GM18511 (cell line): ENCODE measurements around the gene BIK.

Experiments used
- ATAC-seq: cut with Tn5 transposase; IDR thresholded peaks from one replicate; pipeline ENCODE4 v1.9.1; 2021; ENCODE audit warnings: mild to moderate bottlenecking, moderate library complexity; ENCODE audit not compliant: unreplicated experiment

The BIK gene

DNA sequence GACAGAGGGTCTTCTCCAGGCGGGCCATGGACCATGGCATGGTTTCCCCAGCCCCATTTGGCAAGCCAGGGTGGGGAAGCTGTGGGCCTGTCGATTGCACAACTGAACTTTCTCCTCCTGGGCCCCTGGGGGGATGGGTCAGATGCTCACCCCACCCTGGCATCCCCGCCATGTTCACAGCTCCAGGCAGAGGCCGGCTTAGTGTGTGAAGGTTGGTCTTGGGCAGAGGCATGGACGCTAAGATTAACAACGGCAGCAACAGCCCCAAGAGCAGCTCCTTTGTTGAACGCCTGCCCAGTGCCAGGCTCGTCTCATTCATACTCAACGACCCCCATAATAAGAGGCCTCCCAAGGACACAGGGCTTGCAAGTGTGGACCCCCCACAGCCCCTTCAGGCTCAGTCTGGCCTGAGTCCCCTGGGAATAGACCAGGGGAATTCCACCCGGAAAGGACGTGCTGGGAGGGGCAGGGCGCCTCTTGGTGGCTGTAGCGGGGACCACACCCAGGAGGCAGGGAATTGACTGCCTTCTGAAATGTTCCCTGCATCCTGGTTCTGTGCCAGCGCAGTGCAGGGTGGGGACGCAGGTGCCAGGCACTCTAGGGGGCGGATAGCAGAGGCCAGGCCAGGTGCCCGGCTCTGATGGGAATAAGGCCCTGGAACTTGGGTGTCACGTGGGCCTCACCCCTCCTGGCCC lies 49.1 kb downstream of the BIK start:
- no peak for ATAC-seq

DNA sequence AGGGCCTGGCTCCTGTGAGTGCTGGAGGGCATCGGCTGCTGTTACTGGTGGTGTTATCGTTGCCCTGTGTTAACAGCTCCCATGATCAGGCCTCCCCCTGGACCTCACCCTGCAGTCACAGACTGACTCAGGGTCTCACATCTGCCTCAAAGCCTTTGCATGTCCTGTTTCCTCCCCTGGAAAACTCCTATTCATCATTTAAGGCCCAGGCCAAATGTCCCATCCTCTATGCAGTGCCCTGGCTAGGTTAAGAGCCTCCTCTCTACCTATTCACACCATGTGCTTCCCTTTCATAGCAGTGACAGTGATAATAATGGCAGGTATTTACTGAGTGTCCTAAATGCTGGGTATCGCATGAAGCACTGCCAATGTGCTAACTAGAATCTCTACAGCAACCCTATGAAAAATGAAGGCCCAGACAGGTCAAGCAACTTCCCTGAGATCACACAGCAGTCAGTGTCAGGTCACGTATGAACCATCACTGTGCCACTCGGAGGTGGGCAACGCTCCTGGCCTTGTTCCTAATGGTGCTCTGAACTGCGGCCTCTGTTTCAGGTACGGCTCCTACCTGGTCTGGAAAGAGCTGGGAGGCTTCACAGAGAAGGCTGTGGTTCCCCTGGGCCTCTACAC lies 50.1 kb downstream of the BIK start:
- ATAC-seq, result no peak

DNA sequence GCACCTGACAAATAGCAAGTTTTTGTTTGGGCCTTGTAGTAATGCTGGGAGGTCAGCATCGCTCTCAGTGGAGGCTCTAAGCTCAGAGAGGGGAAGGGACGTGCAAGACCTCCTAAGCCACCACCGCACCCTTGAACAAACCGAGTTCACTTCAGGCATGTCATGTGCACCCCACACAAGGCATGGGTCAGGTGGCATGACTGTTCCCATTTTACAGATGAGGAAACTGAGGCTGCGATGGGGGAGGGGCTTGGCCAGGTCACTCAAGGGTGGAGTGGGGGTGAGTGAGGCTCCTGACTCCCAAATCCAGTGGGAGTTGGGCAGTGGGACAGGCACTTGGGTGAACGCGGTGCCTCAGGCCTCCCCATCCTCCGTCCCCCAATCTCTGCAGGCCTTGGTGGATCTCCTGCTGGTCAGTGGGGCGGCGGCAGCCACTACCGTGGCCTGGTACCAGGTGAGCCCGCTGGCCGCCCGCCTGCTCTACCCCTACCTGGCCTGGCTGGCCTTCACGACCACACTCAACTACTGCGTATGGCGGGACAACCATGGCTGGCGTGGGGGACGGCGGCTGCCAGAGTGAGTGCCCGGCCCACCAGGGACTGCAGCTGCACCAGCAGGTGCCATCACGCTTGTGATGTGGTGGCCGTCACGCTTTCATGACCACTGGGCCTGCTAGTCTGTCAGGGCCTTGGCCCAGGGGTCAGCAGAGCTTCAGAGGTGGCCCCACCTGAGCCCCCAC lies 52.0 kb downstream of the BIK start:
- ATAC-seq, result no peak

DNA sequence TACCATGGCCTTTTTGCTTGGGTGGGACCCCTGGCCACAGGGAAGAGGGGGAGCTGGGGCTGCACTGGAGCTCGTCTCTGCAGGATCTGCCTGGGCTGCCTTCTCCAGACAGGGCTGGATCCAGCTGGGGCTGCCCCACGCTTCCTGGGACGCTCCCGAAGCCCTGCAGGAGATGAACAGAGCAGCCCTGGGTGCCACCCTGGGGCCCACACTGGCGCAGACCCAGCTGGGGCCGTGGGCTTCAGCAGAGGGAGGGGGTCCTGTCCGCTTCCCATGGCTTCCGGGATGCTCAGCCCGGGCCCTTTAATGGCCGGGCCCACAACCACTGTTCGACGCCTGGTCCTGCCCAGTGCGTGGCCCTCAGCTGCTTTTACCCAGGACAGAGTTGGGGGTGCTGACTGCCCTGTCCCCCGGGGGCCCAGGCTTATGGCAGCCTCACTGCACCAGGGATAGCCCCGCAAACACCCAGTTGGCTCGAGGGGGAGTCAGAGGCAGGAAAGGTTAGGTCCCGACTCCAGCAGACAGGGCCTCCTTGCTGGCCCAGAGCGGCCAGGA lies 52.8 kb downstream of the BIK start:
- ATAC-seq, result no peak

DNA sequence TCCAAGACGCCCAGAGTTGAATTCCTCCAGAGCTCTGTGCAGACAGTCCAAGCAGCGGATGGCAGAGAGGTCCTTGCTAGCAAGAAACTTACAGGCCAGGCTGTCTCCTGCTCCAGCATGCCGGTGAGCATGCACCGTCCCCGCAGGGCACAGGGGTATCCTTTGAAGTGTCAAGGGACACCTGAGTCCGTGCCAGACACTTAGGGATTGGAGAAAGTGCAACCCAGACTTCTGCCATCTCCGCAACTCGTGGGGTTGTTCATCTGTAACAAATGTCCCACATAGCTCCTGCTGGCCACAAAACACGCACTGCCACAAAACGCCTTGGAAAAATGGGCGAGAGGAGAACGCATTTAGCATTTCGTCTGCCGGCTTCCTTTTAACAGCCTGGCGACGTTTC lies 54.1 kb downstream of the BIK start:
- ATAC-seq, result no peak

DNA sequence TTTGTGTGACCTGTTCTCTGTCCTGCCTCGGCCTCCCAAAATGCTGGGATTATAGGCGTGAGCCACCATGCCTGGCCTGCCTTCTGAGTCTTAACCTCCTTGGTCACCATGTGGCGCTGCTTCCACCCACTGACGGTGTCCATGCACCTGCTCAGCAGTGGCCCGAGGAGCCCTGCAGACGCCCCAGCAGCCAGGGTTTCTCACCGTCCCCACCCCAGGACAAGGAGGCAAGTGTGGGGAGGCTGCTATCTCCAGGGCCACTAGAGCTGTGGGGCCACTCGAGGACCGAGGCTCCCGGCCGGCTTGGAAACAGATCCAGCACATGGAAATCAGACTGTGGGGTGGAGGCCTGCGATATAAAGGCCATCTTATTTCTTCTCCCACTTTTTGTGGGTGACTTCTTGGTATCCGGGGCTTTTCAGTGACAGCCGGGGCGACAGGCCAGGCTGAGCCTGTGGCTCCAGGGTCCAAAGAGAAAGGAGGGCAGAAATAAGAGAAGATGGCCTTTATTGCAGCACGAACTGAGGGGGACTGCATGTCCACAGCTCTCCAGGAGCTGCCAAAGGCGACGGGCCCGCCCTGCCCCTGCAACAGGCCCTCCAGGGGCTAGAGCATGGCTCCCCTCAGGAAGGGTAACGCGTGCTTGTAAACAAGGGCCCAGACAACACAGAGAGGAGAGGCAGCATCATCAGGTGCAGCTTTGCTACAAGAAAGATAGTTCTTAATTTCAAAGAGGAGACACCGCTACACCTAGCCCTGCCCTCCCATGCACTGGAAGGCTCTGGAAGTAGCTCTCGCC lies 55.8 kb downstream of the BIK start:
- no peak for ATAC-seq

DNA sequence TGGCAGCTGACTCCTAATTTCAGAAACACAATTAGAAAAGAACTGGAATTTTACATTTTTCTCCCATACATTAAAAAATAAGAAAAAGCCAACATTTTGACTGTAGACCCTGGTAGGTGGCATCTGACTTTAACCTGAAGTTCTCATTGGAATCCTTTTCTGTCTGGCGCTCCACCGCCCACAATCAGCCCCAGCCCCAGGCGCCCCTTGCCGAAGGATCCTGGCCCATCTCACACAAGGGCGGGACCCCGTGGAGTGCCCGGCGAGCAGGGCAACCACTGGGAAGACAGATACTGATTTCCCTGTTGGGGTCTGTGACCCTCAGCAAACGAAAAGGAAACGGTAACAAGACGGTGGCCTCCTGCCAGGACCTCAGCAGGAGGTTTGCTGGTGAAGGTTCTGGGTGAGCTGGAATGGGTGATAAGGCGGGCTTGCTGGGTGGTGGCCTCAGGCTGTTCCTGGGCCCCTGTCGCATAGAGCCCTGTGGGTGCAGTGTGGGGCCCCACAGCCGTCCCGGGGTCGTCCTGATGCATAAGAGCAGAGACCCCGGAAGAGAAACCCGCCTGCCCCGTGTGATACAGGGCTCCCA lies 56.5 kb downstream of the BIK start:
- no peak for ATAC-seq

DNA sequence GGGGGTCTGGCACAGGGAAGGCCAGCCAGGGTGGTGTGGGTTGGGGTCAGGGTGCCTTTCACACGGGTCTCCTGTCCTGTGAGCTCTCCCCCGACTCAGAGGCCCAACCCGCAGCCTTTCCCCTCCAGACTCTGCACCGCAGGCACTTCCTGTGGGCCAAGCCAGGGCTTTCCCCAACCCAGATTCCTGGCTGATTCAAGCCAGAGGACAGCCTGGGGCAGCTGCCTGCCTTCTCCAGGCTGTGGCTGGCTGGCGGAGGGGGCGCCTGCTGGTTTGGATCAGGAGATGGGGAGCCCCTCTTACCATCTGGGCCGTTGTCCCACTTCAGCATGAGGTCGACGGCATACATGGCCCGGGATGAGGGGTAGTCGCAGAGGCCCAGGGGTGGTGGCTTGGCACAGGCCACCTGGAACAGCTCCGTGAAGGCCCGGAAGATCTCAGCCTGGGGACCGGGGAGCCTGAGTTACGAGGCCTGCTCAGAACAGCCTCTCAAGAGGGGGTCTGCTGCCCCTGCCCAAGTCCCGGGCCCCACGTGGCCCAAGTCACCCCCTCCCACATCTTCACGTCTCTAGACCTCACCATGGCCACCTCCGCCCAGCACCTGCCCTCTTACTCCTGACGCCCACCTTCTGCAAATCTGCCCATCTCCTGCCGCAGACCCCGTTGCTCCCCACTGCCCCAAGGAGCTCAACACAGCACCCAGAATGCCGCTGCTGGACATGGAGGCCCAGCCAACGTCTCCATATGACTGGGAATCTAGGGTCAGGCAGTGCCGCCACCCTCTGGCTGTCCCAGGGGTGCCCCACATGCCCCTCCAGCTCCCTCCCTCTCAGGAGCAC lies 58.1 kb downstream of the BIK start:
- no peak for ATAC-seq

DNA sequence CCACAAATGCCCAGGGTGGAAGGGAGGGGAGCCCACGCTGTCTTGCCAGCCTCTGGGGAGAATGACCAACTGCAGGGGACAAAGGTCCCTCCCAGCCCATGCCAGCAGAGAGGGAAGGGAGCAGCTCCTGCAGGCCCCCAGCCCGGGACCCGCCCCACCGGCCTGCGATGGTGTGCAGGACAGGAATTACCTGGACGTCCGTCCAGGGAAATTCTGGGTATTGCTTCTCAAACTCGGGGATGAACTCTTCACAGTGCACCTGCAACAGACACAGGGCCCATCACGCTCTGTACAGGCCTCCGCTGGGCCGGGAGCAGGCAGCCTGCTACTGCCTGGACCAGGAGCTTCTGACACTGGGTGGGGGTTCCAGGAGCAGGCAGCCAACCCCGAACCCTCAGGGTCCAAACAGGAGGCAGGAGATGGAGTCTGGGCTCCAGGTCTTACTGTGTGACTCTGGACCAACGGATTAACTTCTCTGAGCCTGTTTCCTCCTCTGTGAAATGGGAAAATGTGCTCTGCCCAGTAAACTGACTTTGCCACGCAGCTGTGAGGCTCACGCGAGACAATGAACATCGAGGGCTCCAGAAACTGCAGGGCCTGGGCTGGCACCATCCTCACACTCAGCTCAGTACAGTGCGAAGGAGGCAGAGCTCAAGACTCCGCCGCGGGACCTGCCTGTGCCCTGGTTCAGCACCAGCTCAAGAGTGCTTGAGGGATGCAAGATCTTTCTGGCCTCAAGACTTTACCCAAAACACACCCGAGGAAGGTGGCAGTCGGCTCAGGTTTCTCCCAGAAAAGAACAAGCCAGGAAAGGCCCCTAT lies 59.0 kb downstream of the BIK start:
- no peak for ATAC-seq

DNA sequence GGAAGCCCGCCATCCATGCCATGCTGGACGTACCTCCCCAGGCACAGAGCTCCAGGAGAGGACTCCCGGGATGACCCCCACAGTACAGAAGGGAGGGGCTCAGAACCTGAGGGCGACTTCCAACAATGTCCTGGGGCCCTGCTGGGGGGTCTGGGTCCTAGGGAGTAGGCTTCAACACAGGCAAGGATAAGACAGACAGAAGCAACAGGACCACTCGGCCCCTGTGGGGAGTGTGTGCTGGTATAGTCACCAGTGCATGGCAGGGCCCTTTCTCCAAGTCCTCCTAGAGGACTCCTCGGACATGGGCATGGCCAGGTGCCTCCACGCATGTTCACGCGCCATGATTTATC lies 59.6 kb downstream of the BIK start:
- no peak for ATAC-seq

DNA sequence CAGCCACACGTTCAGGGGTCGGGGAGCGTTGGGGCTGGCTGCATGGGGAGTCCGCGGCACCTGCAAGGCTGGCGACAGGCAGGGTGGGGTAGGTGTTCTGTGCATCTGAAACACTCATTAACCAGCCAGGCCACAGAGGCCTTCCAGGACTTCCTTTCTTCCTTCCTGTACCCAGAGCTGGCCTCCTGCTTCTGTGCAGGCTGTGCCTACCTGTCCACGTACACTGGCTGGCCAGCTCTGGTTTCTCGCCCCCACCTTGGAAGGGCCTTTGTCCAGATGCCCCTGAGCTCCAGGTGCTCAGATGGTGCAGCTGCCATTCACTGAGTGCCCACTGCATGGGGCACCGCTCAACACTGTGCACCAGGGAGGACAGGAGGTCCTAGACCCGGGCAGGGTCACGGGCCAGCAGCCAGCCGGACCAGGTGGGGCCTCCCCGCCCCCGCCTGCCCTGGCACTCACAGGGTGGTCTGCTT lies 60.5 kb downstream of the BIK start:
- no peak for ATAC-seq

DNA sequence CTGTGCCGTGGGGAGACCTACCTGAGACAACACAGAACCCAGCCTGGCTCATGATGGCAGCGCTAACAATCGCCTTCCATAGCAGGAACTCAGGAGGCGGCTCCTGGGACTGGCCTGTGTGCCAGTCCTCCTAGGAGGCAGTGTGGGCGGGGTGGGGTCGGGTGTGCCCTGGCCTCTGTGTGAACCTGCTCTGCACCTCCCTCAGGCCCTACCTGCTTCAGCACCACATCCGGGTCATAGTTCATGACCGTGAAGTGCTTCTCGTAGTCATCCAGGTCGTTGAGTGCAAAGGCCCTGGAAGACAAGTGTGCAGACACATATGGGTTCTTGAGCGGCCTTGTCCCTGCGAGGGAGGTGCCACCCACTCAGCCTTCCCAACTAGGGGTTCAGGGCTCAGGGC lies 61.1 kb downstream of the BIK start:
- no peak for ATAC-seq

DNA sequence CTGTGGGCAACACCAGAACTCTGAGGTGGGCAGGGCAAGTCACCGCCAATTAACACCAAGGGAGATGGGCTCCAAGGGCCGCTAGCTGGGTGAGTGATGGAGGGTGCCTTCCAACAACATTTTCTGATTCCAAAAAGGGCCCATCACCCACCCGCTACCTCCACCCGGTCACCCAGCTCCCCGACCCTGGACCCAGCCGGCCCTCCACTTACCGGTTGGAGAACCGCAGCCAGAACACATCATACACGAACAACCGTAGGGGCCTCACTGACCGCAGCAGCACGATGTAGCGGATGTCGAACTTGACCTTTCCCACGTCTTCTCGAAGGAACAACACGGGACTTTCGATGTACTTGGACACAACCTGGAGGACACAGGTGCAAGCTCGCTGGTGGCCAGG lies 61.6 kb downstream of the BIK start:
- ATAC-seq, result no peak

DNA sequence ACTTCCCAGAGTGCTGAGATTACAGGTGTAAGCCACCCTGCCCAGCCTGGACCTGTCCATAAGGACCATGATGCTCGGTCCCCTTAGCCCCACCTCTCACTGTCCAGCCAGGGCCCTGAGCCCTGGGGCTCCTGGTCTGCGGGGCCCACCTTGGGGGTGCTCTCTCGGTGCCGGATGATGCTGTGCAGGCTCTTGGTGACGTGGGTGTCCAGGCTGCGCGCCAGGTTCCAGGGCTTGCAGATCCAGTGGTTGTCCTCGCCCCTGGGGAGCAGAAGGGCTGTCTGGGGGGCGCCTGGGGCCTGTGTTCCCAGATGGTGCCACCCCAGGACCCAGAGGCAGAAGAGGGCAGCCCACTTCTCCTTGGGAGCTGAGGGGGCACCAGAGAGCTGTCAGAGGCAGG lies 63.0 kb downstream of the BIK start:
- ATAC-seq, result no peak

DNA sequence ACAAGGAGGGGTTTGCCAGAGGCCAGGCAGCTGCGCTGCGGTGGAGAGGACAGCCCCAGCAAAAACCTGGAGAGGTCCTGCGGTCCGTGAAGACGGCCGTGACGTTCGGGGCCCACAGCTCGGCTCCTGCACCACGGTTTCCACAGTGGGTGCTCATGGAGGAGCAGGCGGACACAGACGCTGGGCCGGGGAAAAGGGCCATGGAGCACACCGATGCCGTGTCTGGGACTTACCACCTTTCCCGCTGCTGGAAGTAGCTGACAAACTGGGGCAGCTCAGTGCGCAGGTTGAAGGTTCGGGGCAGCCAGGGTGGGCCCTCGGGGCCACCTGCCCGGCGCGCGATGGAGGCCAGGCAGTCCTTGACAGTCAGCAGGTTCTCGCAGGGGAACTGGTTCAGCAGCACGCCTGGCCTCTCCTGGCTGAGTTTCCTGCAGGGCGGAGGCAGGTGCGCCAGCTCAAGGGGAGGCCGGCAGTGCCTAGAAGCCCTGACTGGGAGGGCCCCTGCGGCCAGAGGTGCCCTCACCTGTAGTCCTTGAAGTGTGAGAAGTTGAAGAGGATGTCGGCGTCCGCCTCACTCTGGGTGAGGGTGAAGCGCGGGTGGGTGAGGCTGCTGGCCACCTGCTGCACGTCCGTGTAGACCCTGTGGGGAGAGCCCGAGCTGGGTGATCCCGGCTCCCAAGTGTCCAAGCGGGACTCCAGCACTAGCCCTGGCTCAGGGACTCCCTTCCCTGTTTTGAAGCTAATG lies 63.6 kb downstream of the BIK start:
- no peak for ATAC-seq

DNA sequence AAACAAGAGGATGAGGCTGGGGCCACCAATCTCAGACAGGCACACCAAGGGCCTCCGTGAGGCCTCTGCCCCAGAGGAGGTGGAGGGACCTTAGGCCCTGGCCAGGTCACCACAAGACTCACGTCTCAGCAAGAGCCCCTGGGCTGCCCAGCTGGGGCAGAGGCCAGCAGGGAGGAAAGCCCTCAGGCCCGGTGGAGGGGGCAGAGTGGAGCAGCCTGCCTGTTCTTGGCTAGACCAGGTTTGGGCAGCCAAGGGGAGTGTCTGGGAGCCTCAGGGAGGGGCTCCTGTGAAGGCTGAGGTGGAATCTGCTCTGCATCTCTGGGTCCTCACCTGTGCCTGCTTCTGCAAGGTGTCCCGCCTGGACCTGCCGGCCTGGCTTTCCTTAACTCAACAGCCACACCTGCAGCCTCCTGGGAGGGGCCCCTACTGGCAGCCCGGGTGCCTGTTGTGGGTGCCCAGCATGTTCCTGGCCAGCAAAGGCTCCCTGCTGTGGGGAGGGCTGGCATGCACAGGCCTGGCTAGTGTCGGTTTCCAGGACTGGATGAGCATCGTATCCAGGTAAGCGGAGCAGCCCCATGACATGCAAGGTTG lies 64.5 kb downstream of the BIK start:
- ATAC-seq, result no peak

DNA sequence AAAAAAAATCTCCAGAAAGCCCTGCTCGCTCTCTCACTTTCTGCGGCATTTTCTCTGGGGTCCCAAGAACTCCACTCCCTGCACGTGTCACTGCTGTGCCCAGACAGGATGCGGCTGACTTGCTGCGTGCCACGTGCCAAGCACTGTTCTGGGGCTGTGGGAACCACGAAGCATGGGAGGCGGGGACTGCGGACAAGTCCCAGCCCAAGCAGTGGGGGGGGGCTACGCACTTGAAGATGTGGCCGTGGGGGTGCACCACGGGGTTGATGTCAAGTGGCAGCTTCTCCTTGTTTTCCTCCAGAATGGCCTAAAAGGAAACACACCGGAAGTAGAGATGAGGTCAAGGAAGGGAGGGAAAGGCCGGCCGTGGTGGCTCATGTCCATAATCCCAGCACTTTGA lies 65.5 kb downstream of the BIK start:
- no peak for ATAC-seq

DNA sequence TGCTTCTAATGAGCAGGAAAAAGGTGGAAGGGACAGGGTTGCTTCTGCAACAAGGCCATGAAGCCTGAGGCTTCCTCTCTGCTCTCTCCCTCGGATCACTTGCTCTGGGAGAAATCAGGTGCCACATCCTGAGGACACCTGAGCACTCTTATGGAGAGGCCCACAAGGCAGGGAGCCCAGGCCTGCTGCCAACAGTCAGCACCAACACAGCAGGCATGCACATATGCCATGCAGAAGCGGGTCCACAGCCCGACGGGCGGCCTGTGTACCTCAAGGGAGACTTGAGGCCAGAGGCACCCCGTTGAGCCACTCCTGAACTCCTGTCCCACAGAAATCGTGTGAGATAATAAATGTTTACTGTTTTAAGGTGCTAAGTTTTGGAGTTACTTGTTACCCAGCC lies 66.9 kb downstream of the BIK start:
- ATAC-seq, result no peak
